HS-27A (cell line): ENCODE data around the gene KRTAP4-3.
"Not testable (repeated sequence)": the region's sequence is repeated elsewhere in the genome, so short reads cannot be mapped to it uniquely, and the experiment has no call there.

Experiments
- DNase-seq: peaks from one replicate; pipeline ENCODE4 v3.0.0-alpha.2; 2012; ENCODE audit warnings: low read depth, missing footprints

The KRTAP4-3 gene

DNA sequence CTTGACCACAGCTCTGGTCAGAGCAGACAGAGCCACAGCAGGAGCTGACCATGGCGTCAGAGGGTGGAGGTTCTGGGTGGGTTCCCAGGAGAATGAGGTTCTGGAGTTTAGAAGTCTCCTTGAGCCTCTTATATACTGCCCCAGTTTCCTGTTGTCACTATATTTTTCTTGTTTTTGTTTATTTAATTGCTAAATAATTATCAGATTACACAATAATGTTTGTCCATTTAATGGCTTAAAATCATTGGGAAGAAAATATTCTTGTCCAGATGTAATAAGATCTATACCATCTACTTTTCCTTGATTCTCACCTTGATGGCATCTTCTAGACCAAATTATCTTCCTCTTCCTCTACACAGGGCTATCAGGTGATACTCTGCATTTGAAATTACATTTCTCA is at the start of gene KRTAP4-3:
Gene KRTAP4-3, minus strand, starts transcription at position 101 of the 400 bp plus-strand sequence. Its CDS starts 49 bp downstream, at position 52.
- DNase-seq: no peak

DNA sequence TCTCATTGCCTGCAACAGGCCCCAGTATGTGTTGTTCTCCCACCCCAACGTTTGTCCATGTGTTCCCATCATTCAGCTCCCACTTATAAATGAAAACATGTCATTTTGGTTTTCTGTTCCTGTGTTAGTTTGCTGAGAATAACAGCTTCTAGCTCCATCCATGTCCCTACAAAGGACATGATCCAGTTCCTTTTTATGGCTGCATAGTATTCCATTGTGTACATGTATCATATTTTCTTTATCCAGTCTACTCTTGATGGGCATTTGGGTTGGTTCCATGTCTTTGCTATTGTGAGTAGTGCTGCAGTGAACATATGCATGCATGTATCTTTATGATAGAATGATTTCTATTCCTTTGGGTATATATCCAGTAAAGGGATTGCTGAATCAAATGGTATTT is 47.7 kb upstream of the KRTAP4-3 start:
- DNase-seq: no peak

DNA sequence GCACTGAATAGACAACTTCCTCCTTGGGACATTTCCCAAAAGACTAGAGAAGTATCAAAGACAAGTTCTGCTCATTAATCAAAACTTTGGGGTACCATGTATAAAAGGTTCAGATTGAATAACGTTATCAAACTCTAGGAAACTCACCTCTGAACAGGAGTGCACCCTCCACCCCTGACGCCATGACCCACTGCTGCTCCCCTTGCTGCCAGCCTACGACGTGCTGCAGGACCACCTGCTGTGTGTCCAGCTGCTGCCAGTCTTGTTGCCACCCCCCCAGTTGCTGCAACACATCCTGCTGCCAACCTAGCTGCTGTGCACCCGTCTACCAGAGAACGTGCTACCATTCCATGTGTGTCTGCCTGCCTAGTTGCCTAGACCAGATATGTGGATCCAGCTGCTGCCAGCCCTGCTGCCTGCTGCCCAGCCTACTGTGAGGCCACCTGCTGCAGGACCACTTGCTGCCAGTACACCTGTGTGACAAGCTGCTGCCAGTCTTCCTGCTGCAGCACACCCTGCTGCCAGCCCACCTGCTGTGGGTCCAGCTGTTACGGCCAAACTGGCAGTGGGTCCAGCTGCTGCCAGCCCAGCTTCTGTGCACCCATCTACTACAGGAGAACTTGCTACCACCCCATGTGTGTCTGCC is 44.6 kb upstream of the KRTAP4-3 start:
- no peak for DNase-seq

DNA sequence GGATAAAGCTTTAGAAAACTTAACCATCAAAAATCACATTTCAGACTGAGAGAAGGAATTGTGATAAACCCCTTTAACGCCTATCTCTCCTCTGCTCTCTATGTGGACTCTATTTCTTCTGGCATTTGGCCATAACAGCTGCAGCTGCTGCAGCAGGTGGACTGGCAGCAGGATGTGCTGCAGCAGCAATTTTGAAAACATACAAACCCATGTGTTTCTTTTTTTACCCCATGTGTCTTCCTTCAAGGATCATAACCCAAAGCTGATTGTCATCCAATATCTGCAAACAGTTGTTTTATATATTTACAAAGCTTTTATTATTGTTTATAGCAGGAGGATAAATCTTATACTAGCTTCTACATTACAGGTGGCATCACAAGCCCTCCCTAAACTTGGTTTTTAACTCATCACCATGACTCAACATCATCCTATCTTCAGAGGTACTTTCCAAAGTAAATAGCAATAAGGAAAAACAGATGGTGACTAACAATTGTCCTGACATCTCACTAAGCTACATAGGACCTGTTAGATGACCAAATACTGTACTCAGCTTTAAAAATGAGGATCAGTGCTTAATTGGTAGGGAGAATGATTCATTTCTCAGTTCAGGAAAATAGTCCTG is 43.9 kb upstream of the KRTAP4-3 start:
- DNase-seq: no peak

DNA sequence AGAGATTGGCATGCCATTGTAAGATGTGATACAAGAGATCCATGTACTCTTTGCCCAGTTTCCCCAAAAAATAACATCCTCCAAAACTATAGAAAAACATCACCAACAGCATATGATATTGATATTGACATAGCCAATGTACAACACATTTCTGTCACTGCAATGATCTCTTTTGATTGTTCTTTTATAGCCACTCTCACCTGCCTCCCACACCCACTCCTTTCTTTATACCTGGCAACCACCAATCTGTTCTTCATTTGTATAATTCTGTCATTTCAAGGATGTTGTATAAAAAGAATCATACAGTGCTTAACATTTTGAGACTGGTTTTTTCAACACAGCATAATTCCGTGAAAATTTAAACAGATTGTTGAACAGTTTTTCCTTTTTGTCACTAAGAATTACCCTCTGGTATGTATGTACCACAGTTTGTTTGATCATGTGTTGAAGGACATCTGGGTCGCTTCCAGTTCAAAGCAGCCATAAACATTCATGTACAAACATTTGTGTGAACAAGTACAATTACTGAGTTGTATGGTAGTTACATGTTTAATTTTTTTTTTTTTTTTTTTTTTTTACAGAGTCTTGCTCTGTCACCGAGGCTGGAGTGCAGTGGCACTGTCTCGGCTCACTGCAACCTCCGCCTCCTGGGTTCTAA is 31.5 kb upstream of the KRTAP4-3 start:
- DNase-seq: no peak

DNA sequence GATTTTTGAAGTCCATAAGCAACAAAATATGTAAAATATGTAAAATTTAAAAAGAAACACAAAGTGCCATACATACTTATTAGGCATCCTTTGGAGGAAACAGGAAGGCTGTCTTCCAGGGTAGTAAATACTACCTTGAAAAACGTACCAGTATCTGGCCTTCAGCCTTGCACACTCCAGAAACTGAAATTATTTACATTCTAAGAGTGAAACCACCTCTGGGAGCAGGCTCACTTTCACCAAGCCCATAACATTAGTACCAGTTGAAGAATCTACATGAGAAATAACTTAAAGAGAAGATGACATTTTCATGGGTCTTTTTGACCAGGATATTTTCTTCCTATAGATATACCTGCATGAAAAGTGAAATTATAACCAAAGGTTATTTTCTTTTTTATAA is 28.0 kb upstream of the KRTAP4-3 start:
- DNase-seq: no peak

DNA sequence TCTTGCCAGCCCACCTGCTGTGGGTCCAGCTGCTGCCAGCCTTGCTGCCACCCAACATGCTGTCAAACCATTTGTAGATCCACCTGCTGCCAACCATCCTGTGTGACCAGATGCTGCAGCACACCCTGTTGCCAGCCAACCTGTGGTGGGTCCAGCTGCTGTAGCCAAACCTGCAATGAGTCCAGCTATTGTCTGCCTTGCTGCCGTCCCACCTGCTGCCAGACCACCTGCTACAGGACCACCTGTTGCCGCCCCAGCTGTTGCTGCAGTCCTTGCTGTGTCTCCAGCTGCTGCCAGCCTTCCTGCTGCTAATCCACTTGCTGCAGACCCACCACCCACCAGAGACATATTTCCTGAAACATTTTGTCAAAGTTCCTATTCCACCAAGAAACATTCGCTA is 22.3 kb upstream of the KRTAP4-3 start:
- no peak for DNase-seq

DNA sequence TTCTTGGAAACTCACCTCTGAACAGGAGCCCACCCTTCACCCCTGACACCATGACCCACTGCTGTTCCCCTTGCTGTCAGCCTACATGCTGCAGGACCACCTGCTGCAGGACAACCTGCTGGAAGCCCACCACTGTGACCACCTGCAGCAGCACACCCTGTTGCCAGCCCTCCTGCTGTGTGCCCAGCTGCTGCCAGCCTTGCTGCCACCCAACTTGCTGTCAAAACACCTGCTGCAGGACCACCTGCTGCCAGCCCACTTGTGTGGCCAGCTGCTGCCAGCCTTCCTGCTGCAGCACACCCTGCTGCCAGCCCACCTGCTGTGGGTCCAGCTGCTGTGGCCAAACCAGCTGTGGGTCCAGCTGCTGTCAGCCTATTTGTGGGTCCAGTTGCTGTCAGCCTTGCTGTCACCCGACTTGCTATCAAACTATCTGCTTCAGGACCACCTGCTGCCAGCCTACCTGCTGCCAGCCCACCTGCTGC is 21.9 kb upstream of the KRTAP4-3 start, which contains the start of gene KRTAP9-1:
Gene KRTAP9-1, plus strand, starts transcription at position 51 of the 482 bp plus-strand sequence. Its CDS starts 0 bp downstream, at position 51.
- not testable (repeated sequence) for DNase-seq

DNA sequence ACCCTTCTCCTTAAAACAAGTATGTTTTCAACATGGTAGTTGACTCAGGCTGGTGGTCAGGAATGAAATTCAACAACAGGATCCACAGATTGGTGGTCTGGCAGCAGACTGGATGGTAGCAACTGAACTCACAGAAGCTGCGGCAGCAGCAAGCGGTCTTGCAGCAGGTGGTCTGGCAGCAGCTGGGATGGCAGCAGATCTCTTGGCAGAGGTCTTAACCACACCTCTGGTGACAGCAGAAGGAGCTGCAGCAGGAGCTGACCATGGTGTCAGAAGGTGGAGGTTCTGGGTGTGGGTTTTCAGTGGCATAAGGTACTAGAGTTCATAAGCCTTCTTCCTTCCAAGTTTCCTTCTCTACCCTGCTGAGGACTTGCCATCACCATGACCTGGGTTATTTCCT is 18.9 kb upstream of the KRTAP4-3 start:
- DNase-seq: no peak

DNA sequence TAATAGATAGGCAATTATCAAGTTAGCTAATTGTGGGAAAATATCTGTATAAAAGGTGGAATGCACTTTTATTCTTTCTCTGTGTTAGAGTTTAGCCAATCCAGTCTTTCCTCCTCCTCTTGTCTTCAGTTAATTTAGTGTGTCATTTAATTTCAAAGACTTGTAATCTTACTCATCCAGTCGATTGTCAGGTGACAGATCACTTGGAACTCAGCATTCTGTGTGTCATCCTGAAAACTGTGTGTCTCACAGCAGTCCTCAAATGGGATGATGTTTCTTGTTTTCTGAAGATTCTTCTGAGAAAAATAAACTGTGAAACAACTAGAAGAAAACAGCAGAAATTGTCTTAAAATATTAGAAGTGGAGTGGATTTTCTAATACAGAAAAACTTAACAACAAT is 17.0 kb upstream of the KRTAP4-3 start:
- DNase-seq: no peak

DNA sequence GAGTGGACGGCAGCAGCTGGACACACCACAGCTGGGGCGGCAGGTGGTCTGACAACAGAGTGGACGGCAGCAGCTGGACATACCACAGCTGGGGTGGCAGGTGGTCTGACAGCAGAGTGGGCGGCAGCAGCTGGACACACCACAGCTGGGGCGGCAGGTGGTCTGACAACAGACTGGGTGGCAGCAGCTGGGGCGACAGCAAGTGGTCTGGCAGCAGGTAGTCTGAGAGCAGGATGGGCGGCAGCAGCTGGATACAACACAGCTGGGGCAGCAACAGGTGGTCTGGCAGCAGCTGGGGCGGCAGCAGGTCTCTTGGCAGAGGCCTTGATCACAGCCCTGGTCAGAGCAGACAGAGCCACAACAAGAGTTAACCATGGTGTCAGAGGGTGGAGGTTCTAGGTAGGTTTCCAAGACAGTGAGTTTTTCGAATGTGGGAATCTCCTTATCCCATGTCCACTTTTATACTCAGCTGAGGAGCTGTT is 16.5 kb upstream of the KRTAP4-3 start, which contains the start of gene KRTAP4-1:
Gene KRTAP4-1, minus strand, starts transcription at position 432 of the 482 bp plus-strand sequence. Its CDS starts 57 bp downstream, at position 375.
- no peak for DNase-seq

DNA sequence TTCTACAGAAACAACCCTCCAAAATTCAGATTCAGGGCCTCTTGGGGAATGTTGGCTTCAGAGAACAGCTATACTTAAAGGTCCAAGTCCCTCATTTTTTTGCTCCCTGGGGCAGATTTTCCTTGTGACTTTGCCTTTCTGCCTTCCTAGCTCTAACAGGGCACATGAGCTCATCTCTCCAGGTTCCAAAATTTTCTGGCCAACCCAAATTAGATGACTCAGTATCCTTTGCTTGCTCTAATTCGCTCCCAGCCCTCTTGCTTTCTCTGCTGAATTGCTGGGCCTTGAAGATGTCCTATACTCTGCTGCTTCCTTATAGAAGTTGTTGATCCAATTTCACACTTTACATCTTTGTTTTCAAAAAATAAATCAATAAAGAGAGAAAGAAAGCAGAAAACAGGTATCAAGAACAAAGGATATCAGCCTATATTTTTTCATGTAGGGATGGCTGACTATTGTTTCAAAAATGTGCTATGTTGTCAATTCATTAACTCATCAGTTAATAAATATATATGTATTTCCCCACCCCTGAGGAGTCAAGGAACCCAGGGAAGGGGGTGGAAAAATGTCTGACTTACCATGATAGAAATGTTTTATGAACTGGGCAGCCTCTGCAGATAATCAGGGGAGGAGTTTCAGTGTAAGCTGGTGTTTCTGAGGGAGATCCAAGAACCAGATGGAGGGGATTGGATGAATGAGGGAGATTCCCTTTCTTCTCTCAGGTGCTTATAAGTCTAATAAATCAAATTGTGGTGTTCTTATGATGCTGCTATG is 11.0 kb upstream of the KRTAP4-3 start:
- no peak for DNase-seq

DNA sequence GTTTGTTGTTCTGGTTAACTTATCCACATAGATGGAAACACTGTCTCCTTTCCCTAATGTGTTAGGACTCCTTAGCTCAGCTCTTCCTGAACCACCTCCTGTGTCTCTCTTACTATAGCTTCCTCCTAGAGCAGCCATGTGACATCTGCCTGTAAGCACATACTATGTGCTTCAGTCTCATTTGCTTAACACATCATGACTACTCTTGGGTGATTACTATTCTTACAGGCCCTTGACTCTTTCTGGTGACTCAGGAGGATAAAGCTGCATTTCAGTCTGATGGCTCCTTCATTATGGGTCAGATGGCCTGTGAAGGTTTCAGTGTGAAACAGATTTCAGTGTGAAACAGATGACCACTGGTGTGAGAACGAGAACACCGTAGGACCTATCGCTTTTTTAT is 10.3 kb upstream of the KRTAP4-3 start:
- DNase-seq: no peak

DNA sequence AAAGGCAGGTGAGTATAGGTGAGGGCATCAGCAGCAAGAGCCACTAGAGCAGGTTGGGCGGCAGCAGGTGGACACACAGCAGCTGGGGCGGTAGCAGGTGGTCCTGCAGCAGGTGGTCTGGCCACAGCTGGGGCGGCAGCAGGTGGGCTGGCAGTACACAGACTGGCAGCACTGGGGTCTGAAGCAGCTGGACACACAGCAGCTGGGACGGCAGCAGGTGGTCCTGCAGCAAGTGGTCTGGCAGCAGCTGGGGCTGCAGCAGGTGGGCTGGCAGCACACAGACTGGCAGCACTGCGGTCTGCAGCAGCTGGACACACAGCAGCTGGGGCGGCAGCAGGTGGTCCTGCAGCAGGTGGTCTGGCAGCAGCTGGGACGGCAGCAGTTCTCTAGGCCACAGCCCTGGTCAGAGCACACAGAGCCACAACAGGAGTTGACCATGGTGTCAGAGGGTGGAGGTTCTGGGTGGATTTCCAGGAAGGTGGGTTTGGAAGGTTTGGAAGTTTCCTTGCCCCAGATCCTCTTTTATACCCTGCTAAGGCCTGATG is 9.8 kb upstream of the KRTAP4-3 start, which contains the start of gene KRTAP4-2:
Gene KRTAP4-2, minus strand, starts transcription at position 495 of the 545 bp plus-strand sequence. Its CDS starts 57 bp downstream, at position 438.
- no peak for DNase-seq

DNA sequence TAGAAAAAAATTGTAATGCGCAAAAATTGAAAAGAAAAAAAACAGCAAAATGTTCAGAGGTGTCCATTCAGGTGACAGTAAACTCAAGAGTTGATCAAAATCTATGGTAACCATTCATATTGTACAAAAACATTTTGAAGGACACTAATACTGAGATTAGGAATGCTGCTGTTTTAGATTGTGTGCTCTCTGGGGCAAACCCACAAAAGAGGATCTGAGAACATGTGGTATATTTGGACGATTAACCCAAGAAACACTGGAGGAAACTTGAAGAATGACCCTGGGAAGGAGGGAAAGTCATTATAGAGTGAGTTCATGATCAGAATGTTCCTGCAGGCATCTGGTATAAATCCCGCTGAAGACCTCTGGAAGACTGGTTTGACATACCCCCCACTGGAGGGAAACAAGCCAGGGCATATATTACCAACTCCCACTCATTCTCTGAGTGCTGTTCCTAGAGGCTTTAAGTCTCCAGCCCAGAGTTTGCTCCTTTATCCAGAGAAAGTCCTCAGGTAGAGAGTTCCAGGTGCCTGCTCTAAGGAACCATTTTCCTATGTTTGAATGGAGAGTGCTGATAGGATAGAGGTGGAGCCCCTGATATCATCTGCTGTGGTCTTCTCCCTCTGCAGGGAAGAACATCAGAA is 8.8 kb upstream of the KRTAP4-3 start:
- DNase-seq: no peak

DNA sequence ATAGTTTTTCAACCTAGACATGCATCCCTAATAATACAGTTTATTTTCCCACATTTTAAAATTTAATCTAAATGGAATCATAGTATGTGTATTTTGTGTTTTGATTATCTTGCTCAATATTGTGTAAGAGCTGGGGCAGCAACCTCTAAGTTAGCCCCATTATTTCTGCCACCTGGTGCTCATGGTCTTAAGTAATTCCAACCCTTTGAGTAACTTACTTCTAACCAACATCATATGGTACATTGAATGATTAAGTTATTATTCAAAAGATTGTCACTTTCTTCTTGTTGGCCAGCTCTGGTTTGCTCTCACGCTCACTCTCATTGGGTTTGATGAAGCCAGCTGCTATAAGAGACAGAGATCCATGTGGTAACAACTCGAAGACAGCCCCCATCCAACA is 3.9 kb upstream of the KRTAP4-3 start:
- DNase-seq: no peak

DNA sequence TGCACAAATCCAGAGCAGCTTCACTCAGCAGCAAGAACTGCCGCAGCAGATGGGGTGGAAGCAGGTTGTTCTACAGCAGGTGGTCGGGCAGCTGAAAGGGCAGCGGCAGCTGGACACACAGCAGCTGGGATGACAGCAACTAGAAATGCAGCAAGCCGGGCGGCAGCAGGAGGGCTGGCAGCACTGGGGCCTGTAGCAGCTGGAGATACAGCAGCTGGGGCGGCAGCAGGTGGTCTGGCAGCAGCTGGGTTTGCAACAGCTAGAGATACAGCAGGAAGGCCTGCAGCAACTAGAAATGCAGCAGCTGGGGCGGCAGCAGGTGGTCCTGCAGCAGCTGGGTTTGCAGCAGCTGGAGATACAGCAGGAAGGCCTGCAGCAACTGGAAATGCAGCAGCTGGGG is 460 bp downstream of the KRTAP4-3 start:
- no peak for DNase-seq

DNA sequence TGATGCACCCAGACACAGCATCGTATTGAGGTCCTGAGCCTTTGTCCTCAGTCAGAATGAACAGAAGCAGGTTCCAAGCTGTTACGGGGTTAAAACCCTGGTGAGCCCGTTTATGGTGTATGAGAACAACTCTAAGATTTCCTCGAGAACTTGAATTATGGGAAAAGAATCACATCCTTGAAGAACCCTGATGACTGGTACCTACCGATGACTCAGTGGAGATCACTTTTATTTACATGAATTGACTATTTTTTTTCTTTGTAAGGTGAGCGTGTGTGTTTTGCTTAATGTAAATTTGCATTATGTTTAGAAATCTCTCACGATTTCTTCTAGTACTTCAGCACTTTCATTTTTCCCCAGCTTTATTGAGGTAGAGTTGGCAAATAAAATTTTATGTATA is 4.2 kb downstream of the KRTAP4-3 start:
- DNase-seq: no peak

DNA sequence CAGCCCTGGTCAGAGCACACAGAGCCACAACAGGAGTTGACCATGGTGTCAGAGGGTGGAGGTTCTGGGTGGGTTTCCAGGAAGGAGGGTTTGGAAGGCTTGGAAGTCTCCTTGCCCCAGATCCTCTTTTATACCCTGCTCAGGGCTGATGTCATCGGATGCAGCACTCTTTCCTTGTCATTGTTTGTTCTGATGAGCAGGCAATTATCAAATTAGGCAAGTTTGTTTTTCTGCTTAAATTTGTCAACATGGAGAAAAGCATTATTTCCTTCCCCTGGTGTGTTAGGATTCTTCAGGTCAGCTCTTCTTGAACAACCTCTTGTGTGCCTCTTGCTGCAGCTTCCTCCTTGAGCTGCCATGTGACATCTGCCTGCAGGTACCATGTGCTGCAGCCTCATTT is 7.4 kb downstream of the KRTAP4-3 start, which contains the start of gene KRTAP4-4:
Gene KRTAP4-4, minus strand, starts transcription at position 101 of the 400 bp plus-strand sequence. Its CDS starts 57 bp downstream, at position 44.
- no peak for DNase-seq

DNA sequence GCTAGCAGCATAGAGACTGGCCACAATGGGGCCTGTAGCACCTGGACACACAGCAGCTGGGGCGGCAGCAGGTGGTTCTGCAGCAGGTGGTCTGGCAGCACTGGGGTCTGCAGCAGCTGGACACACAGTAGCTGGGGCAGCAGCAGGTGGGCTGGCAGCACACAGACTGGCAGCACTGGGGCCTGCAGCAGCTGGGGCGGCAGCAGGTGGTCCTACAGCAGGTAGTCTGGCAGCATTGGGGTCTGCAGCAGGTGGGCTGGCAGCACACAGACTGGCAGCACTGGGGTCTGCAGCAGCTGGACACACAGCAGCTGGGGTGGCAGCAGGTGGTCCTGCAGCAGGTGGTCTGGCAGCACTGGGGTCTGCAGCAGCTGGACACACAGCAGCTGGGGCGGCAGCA is 7.8 kb downstream of the KRTAP4-3 start:
- not testable (repeated sequence) for DNase-seq

DNA sequence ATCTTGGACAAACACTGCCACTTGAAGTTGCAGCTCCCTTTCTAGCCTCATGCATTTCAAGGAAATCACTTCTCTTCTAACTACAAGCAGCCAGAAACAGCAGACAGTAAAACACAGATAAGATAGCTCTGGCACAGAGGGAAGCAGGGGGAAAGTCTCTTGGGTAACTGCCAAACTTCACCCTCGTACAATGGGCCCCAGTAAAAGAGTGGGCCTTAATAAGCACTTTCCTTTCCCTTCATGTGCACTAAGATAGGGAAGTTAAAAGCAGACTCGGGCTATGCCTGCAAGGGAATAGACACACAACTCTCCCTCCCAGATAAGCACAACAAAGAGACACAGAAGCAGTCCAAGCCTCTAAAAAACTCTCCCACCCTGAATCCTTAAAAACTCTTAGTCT is 14.2 kb downstream of the KRTAP4-3 start:
- no peak for DNase-seq
